AML-193 (cell line): ENCODE data around the gene PCGF2.

Experiments
- DNase-seq, 2 experiments: peaks; one replicate each; lab custom pipeline; 2025; lab: John Stamatoyannopoulos, UW

The PCGF2 gene

GRCh38 chr17:38751144-38751807 lies 3.1 kb upstream of the PCGF2 start:
- no peak for DNase-seq

- DNase-seq: peak in 1 of 2 experiments; percentile 20
Measured at GRCh38 chr17:38750312-38751121, 2.4 kb upstream of the PCGF2 start.

- no peak for DNase-seq
Measured at GRCh38 chr17:38750044-38750311, 1.8 kb upstream of the PCGF2 start.

GRCh38 chr17:38749223-38750043 lies 1.3 kb upstream of the PCGF2 start:
- DNase-seq: no peak

- no peak for DNase-seq
Measured at GRCh38 chr17:38748892-38749222, 721 bp upstream of the PCGF2 start.

- DNase-seq: no peak
Measured at GRCh38 chr17:38747463-38748148, 530 bp downstream of the PCGF2 start.

GRCh38 chr17:38746849-38747462 lies 1.2 kb downstream of the PCGF2 start:
- DNase-seq: no peak

GRCh38 chr17:38746004-38746848 lies 1.9 kb downstream of the PCGF2 start:
- no peak for DNase-seq

- DNase-seq: no peak
Measured at GRCh38 chr17:38745545-38745944, 2.6 kb downstream of the PCGF2 start.

- DNase-seq: no peak
Measured at GRCh38 chr17:38743556-38744171, 4.5 kb downstream of the PCGF2 start.

- DNase-seq: no peak
Measured at GRCh38 chr17:38742411-38743308, 5.5 kb downstream of the PCGF2 start.

GRCh38 chr17:38741921-38742410 lies 6.2 kb downstream of the PCGF2 start:
- no peak for DNase-seq

- DNase-seq: no peak
Measured at GRCh38 chr17:38741461-38741860, 6.7 kb downstream of the PCGF2 start.

GRCh38 chr17:38740806-38741205 lies 7.3 kb downstream of the PCGF2 start:
- no peak for DNase-seq

GRCh38 chr17:38740044-38740443 lies 8.1 kb downstream of the PCGF2 start:
- no peak for DNase-seq

- DNase-seq: no peak
Measured at GRCh38 chr17:38739305-38739704, 8.8 kb downstream of the PCGF2 start.

- DNase-seq: no peak
Measured at GRCh38 chr17:38738686-38739085, 9.4 kb downstream of the PCGF2 start.

GRCh38 chr17:38738007-38738662 lies 10.0 kb downstream of the PCGF2 start:
- no peak for DNase-seq
